CD4-positive, alpha-beta T cell treated with Interleukin-17A for 4 hours (primary cell): Measurements from ENCODE around the gene NKAIN2.
"Not testable (repeated sequence)": the region's sequence is repeated elsewhere in the genome, so short reads cannot be mapped to it uniquely, and the experiment has no call there.

Experiments used
- DNase-seq: peaks from one replicate; pipeline ENCODE4 v3.0.0-alpha.2; 2020; ENCODE audit warnings: mixed read lengths

Gene NKAIN2

GRCh38 chr6:123972600-123973294 lies 169.1 kb downstream of the NKAIN2 start:
- DNase-seq, result no peak

- no peak for DNase-seq
These were observed 176.6 kb downstream of the NKAIN2 start for GRCh38 chr6:123980311-123980710.

- DNase-seq, result no peak
These were observed 183.3 kb downstream of the NKAIN2 start for GRCh38 chr6:123986938-123987337.

GRCh38 chr6:123989918-123990317 lies 186.3 kb downstream of the NKAIN2 start:
- DNase-seq, result not testable (repeated sequence)

GRCh38 chr6:123990376-123990775 lies 186.7 kb downstream of the NKAIN2 start:
- DNase-seq, result no peak

- DNase-seq, result no peak
These were observed 190.5 kb downstream of the NKAIN2 start for GRCh38 chr6:123994168-123994567.

- DNase-seq, result no peak
These were observed 191.4 kb downstream of the NKAIN2 start for GRCh38 chr6:123994891-123995635.

GRCh38 chr6:123997223-123997622 lies 193.6 kb downstream of the NKAIN2 start:
- DNase-seq, result no peak

- no peak for DNase-seq
These were observed 198.9 kb downstream of the NKAIN2 start for GRCh38 chr6:124002377-124003081.

GRCh38 chr6:124007266-124007665 lies 203.6 kb downstream of the NKAIN2 start:
- DNase-seq, result no peak

GRCh38 chr6:124008000-124008987 lies 204.6 kb downstream of the NKAIN2 start:
- DNase-seq, result no peak

GRCh38 chr6:124008988-124009765 lies 205.5 kb downstream of the NKAIN2 start:
- DNase-seq, result no peak

- no peak for DNase-seq
These were observed 206.9 kb downstream of the NKAIN2 start for GRCh38 chr6:124010574-124010973.

GRCh38 chr6:124011180-124011579 lies 207.5 kb downstream of the NKAIN2 start:
- DNase-seq, result no peak

- DNase-seq, result not testable (repeated sequence)
These were observed 218.4 kb downstream of the NKAIN2 start for GRCh38 chr6:124022051-124022450.

GRCh38 chr6:124022641-124023040 lies 219.0 kb downstream of the NKAIN2 start:
- DNase-seq, result no peak

- no peak for DNase-seq
These were observed 223.0 kb downstream of the NKAIN2 start for GRCh38 chr6:124026694-124027093.

GRCh38 chr6:124027392-124027791 lies 223.7 kb downstream of the NKAIN2 start:
- DNase-seq, result no peak

- no peak for DNase-seq
These were observed 224.5 kb downstream of the NKAIN2 start for GRCh38 chr6:124028117-124028516.

GRCh38 chr6:124029567-124029966 lies 225.9 kb downstream of the NKAIN2 start:
- DNase-seq, result no peak

- DNase-seq, result no peak
These were observed 229.8 kb downstream of the NKAIN2 start for GRCh38 chr6:124033501-124033900.

GRCh38 chr6:124036384-124036783 lies 232.7 kb downstream of the NKAIN2 start:
- no peak for DNase-seq
